GM12878 (cell line): ENCODE measurements around the gene MILR1. TPM values are rescaled to one million over a fixed set of nuclear protein-coding genes. Genes with fewer than 3 reads are reported as not detected.
"Not testable (repeated sequence)": the region's sequence is repeated elsewhere in the genome, so short reads cannot be mapped to it uniquely, and the experiment has no call there.

Experiments
- ATAC-seq: fragments of 200-7000 bp; cut with Tn5 transposase; 3 replicates; pipeline ENCODE4 v1.9.1; 2020; ENCODE audit warnings: mild to moderate bottlenecking, moderate library complexity
- BruUV-seq: library from RNA; stranded (reverse); fragments of 400-500 nt; replicated peaks from 2 replicates; lab custom pipeline; 2021; lab: Mats Ljungman, UMichigan
- CTCF ChIA-PET: fragments of 300-600 bp; sonication (Branson Sonifier 250); formaldehyde crosslinking; extraction: SDS; loops from one replicate; lab custom pipeline; 2021; ENCODE audit warnings: inconsistent platforms; lab: Yijun Ruan, JAX
- POLR2A ChIA-PET: fragments of 350-600 bp; formaldehyde crosslinking; extraction: SDS; loops from one replicate; lab custom pipeline; 2021; ENCODE audit warnings: inconsistent platforms; lab: Charles Lee
- RAD21 ChIA-PET: fragments of 300-600 bp; sonication (Branson Sonifier 250); formaldehyde crosslinking; loops from one replicate; lab custom pipeline; 2023; ENCODE audit warnings: antibody characterized with exemption; ENCODE audit not compliant: unreplicated experiment; lab: Charles Lee
- SMC1A ChIA-PET: fragments of 300-600 bp; sonication (Branson Sonifier 250); formaldehyde crosslinking; loops from one replicate; lab custom pipeline; 2023; ENCODE audit not compliant: unreplicated experiment, uncharacterized antibody; lab: Charles Lee
- DNase-seq: peaks from one replicate; pipeline ENCODE4 v3.0.0-alpha.2; 2011; ENCODE audit warnings: low read depth, low spot score
- FAIRE-seq: peaks from 3 replicates; lab custom pipeline; 2011; peaks lifted over from hg19 to GRCh38; lab: Jason Lieb, UNC
- H2AFZ ChIP-seq: 2 replicates; pipeline ENCODE4 v1.6.0; 2011; ENCODE audit warnings: low read depth, low read length, control low read depth; ENCODE audit not compliant: control insufficient read depth
- H3K27ac ChIP-seq: 2 replicates; pipeline ENCODE4 v1.5.1; 2011; ENCODE audit warnings: control low read depth; ENCODE audit not compliant: control insufficient read depth, insufficient read depth
- H3K27me3 ChIP-seq, 2 experiments: replicated peaks in 1 of 2; 2 replicates each; pipeline versions ENCODE4 v1.6.0 to v1.6.1; 2011; ENCODE audit warnings: low read length in 1 of 2; ENCODE audit not compliant: control insufficient read depth in 2 of 2, insufficient read depth in 2 of 2
- H3K36me3 ChIP-seq, 2 experiments: 2 replicates each; pipeline ENCODE4 v1.5.1; 2011; ENCODE audit warnings: low read length in 1 of 2; ENCODE audit not compliant: control insufficient read depth in 2 of 2, insufficient read depth in 2 of 2
- H3K4me1 ChIP-seq: 2 replicates; pipeline ENCODE4 v1.6.1; 2011; ENCODE audit warnings: mild to moderate bottlenecking, low read length, moderate library complexity, mixed read lengths; ENCODE audit not compliant: control insufficient read depth, insufficient read depth
- H3K4me2 ChIP-seq: 2 replicates; pipeline ENCODE4 v1.6.0; 2011; ENCODE audit warnings: control low read depth; ENCODE audit not compliant: control insufficient read depth, insufficient read depth
- H3K4me3 ChIP-seq: fragments of 200-600 bp; sonication (generic); 2 replicates; pipeline ENCODE4 v1.5.1; 2016
- H3K79me2 ChIP-seq: 2 replicates; pipeline ENCODE4 v1.6.0; 2011; ENCODE audit warnings: low read length; ENCODE audit not compliant: control insufficient read depth, insufficient read depth
- H3K9ac ChIP-seq: 2 replicates; pipeline ENCODE4 v1.8.0; 2011; ENCODE audit warnings: low read length, control low read depth, mixed read lengths; ENCODE audit not compliant: control insufficient read depth, insufficient read depth
- H3K9me3 ChIP-seq: replicated peaks from 3 replicates; pipeline ENCODE4 v1.5.1; 2011; ENCODE audit warnings: mild to moderate bottlenecking, low read length; ENCODE audit not compliant: control insufficient read depth, insufficient read depth
- H4K20me1 ChIP-seq: 2 replicates; pipeline ENCODE4 v1.6.0; 2011; ENCODE audit not compliant: control insufficient read depth, insufficient read depth
- CHD1 ChIP-seq: IDR thresholded peaks from 2 replicates; pipeline ENCODE4 v1.6.1; 2012; ENCODE audit warnings: low read depth, low read length, improper control_type of control experiment
- JUND ChIP-seq: IDR thresholded peaks from 2 replicates; pipeline ENCODE4 v1.6.1; 2012; ENCODE audit warnings: low read depth, mild to moderate bottlenecking, low read length, improper control_type of control experiment, moderate library complexity
- NFYB ChIP-seq: IDR thresholded peaks from 2 replicates; pipeline ENCODE4 v1.6.1; 2011; ENCODE audit warnings: low read depth, mild to moderate bottlenecking, low read length, improper control_type of control experiment, moderate library complexity; ENCODE audit not compliant: insufficient read depth
- PRDM15 ChIP-seq: fragments of 450-650 bp; formaldehyde crosslinking; IDR thresholded peaks from 2 replicates; pipeline ENCODE4 v1.4.0; 2020; ENCODE audit warnings: mild to moderate bottlenecking, moderate library complexity
- SMC3 ChIP-seq: IDR thresholded peaks from 2 replicates; pipeline ENCODE4 v1.6.1; 2011; ENCODE audit warnings: low read length, improper control_type of control experiment, borderline replicate concordance
- ZBTB33 ChIP-seq: fragments of 450-650 bp; IDR thresholded peaks from 2 replicates; pipeline ENCODE4 v1.6.1; 2017; ENCODE audit warnings: mild to moderate bottlenecking
- whole genome bisulfite sequencing: methylation state at CpG from one replicate; pipeline ENCODE4 v1.1.6; 2016; ENCODE audit warnings: low lambda C conversion rate; ENCODE audit not compliant: insufficient replicate concordance, insufficient coverage; ENCODE audit errors: missing lambda C conversion rate; 5-methylcytosine and 5-hydroxymethylcytosine counted together
- in situ Hi-C: fragments of 300-500 bp; cut with MboI; formaldehyde crosslinking; loops from 9 replicates; pipeline ENCODE4 v1.14.3; 2018; ENCODE audit warnings: mixed read lengths
- intact Hi-C: fragments of 100-400 bp; cut with micrococcal nuclease; formaldehyde crosslinking; loops from one replicate; pipeline ENCODE4 v1.14.2; 2022; ENCODE audit not compliant: unreplicated experiment
- polyA plus RNA-seq, 11 experiments: library from polyadenylated mRNA; depleted of rRNA in 4 of 11; unstranded in 6 of 11; stranded (reverse) in 5 of 11; fragments of >200 nt; fragmentation: Nextera tagmentation in 4 of 11; fragmentation: Illumina TruSeq in 1 of 11; extraction: Ambion mirVana in 4 of 11; extraction: Trizol in 1 of 11; gene quantifications; 1 replicate in 1 of 11; 2 replicates in 10 of 11; pipeline versions ENCODE4 v1.2.1 to v1.2.3, GENCODE V29; 2011 to 2016; ENCODE audit warnings: inconsistent platforms in 2 of 11, missing spikeins in 2 of 11, low read depth in 1 of 11
- total RNA-seq, 4 experiments: library from RNA; depleted of rRNA in 3 of 4; stranded (reverse); fragments of >200 nt in 3 of 4; fragmentation: Illumina TruSeq in 1 of 4; extraction: Trizol in 1 of 4; gene quantifications; 2 replicates each; pipeline versions ENCODE4 v1.2.1 to v1.2.3, GENCODE V29; 2013 to 2021

Gene MILR1
- total and polyA plus RNA-seq, 10 of the 15 experiments (the other 5 are each of a cell fraction or from before 2014, with no cell fraction given), result 2.0 to 47.2 (median 17.2) TPM

DNA sequence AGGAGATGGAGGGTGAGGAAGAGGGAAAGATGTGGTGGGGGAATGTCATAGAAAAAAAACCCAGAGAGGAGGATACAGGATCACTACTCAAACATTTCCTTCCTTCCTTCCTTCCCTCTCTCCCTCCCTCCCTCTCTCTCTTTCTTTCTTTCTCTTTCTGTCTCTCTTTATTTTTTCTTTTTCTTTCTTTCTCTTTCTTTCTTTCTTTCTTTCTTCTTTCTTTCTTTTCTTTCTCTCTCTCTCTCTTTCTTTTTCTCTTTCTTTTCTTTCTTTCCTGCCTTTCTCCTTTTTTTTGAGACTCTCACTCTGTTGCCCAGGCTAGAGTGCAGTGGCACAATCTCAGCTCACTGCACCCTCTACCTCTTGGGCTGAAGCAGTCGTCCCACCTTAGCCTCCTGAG, 17.9 kb downstream of the MILR1 start:
- ATAC-seq, H3K4me1 ChIP-seq, H3K27ac ChIP-seq, H3K9ac ChIP-seq, H3K9me3 ChIP-seq, H3K27me3 ChIP-seq, SMC1A ChIA-PET, H2AFZ ChIP-seq, H4K20me1 ChIP-seq, H3K36me3 ChIP-seq, H3K79me2 ChIP-seq, BruUV-seq, H3K4me3 ChIP-seq, FAIRE-seq, H3K4me2 ChIP-seq, RAD21 ChIA-PET, intact Hi-C loops, in situ Hi-C loops, DNase-seq: not testable (repeated sequence)
- POLR2A ChIA-PET, result interaction anchor here (0.5 to 0.6 kb wide), 2 partner anchors 38 to 547 kb away, joined by 3 to 5 read pairs; no protein-coding TSS in a partner anchor
- CTCF ChIA-PET, result interaction anchor here (1.4 kb wide), 1 partner anchor 25 kb away, joined by 6 read pairs; no protein-coding TSS in a partner anchor
- WGBS, result 55% methylated on average over 1 of the region's 1 CpG

GRCh38 chr17:64470625-64471024, 21.7 kb downstream of the MILR1 start:
- intact Hi-C loops, result no loop called here
- 48% methylated on average over 4 of the region's 4 CpGs for WGBS
- no peak overlapping the region for H2AFZ ChIP-seq
- H3K4me3 ChIP-seq, result no peak overlapping the region
- no peak overlapping the region for H3K4me2 ChIP-seq
- ChIA-PET POLR2A (no interaction called here), CTCF (interaction anchor here (1.0 kb wide), 1 partner anchor 49 kb away, joined by 4 read pairs; no protein-coding TSS in a partner anchor), RAD21 (no interaction called here), SMC1A (interaction anchor here (0.6 to 0.9 kb wide), 2 partner anchors 10 to 48 kb away, joined by 3 read pairs; no protein-coding TSS in a partner anchor)
- H3K9ac ChIP-seq, result no peak overlapping the region
- TF ChIP-seq NFYB (no peak), PRDM15 (CRISPR knock-in tag) (no peak), JUND (no peak), CHD1 (no peak), SMC3 (no peak), ZBTB33 (no peak)
- H4K20me1 ChIP-seq, result no peaks in the 10 kb centered on the region
- H3K9me3 ChIP-seq, result no peaks in the 10 kb centered on the region
- in situ Hi-C loops, result no loop called here
- H3K36me3 ChIP-seq, result no peaks in the 10 kb centered on the region
- no TSS peak for BruUV-seq
- H3K27ac ChIP-seq, result no peak overlapping the region
- no peaks in the 10 kb centered on the region for H3K4me1 ChIP-seq
- H3K27me3 ChIP-seq, result no peaks in the 10 kb centered on the region
- H3K79me2 ChIP-seq, result no peaks in the 10 kb centered on the region
- ATAC-seq (no peak), DNase-seq (no peak), FAIRE-seq (no peak)
